ENCODE measurements around the gene ASB2.

Gene ASB2

DNA sequence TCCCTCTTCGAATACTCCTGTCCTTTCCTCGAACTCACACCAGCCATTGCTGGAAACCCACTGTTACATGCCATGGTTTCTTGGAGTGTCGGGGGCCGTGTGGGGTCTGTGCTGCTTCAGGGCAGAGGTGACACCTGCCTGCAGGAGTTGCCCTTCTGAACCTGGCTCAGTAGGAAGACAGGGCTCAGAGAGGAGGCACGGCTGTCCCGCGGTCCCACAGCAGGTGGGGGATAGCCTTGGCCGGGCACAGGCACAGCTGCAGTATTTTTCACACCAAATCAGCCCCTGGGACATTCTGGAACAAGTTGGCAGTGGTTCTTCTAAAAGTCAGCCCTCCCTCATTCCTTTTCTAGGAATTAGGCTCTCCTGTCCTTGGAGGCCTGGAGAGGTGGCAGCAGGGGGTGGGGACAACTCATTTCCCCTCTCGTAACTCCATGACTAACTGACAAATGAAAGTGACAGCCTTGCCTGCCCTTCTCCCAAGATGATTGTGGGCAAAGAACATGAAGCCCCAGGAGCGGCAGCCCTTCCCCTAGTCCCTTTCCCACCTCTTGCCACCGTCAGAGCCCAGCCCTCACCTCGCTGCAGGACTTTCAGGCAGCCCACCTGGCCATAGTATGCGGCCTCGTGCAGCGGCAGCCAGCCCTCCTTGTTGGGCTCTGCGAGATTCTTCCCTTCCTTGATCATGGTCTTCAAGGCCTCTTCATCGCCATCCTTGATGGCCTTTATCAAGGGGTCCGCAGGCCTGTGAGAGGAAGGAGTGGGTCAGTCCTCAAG lies 22.4 kb downstream of the ASB2 start:
- TF ChIP-seq, protein P1, sequence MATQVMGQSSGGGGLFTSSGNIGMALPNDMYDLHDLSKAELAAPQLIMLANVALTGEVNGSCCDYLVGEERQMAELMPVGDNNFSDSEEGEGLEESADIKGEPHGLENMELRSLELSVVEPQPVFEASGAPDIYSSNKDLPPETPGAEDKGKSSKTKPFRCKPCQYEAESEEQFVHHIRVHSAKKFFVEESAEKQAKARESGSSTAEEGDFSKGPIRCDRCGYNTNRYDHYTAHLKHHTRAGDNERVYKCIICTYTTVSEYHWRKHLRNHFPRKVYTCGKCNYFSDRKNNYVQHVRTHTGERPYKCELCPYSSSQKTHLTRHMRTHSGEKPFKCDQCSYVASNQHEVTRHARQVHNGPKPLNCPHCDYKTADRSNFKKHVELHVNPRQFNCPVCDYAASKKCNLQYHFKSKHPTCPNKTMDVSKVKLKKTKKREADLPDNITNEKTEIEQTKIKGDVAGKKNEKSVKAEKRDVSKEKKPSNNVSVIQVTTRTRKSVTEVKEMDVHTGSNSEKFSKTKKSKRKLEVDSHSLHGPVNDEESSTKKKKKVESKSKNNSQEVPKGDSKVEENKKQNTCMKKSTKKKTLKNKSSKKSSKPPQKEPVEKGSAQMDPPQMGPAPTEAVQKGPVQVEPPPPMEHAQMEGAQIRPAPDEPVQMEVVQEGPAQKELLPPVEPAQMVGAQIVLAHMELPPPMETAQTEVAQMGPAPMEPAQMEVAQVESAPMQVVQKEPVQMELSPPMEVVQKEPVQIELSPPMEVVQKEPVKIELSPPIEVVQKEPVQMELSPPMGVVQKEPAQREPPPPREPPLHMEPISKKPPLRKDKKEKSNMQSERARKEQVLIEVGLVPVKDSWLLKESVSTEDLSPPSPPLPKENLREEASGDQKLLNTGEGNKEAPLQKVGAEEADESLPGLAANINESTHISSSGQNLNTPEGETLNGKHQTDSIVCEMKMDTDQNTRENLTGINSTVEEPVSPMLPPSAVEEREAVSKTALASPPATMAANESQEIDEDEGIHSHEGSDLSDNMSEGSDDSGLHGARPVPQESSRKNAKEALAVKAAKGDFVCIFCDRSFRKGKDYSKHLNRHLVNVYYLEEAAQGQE (IDR thresholded peaks at IDR 0.05; ENCODE audit: insufficient read depth in 1 of 2, low read depth in 2 of 2, low read length in 2 of 2): no peak
- TF ChIP-seq SIN3A (IDR thresholded peaks at IDR 0.05; ENCODE audit: borderline replicate concordance, insufficient read depth, low read length): no peak

DNA sequence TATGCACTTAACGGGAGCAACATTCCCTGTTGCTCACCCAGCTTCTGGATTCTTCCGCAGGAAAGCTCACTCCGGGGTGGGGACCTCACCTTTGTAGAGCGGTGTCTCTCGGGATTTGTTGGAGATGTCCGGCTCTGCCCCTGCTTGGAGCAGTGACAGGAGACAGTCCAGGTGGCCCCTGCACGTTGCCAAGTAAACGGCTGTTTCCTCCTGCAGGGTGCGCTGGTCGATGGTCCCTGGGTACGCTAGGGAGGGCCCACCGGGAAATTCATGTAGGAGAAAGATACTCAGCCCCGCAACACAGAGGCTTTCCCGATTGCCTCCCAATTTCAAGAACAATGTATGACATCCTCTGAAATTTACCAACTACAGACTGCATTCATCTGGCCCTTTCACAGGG lies 23.1 kb downstream of the ASB2 start:
- TF ChIP-seq, protein P1 (IDR thresholded peaks at IDR 0.05; ENCODE audit: insufficient read depth in 1 of 2, low read depth in 2 of 2, low read length in 2 of 2): no peak
- TF ChIP-seq TAF1 (IDR thresholded peaks at IDR 0.05; ENCODE audit: borderline replicate concordance, insufficient read depth, low read length) (no peak), SIN3A (IDR thresholded peaks at IDR 0.05; ENCODE audit: borderline replicate concordance, insufficient read depth, low read length) (no peak), POLR2AphosphoS5 (IDR thresholded peaks at IDR 0.05; ENCODE audit: low read depth, low read length) (no peak), FOXP2 (optimal IDR thresholded peaks at IDR 0.05; ENCODE audit: borderline replicate concordance, extremely low read depth, extremely low read length, insufficient read depth) (no peak)

DNA sequence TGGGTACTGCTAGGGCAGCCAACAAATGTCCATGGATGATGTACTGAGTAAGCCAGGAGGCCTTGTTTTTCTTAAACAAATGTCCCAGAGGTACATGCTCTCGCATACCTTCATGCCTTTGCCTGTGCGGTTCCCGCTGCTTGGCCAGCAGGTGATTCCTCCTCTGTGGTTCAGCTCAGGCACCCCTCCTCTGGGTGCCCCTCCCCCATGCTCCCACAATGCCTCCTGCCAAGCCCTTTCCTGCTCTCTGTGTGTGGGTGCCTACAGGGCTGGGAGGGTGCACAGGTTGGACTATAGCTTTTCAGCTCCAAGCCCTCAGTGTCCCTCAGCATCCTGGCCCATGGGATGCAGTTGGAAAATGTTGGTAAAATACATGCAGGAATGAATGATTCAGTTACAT lies 23.5 kb downstream of the ASB2 start:
- TF ChIP-seq TAF1 (IDR thresholded peaks at IDR 0.05; ENCODE audit: borderline replicate concordance, insufficient read depth, low read length): no peak
- TF ChIP-seq, protein P1 (IDR thresholded peaks at IDR 0.05; ENCODE audit: insufficient read depth in 1 of 2, low read depth in 2 of 2, low read length in 2 of 2): no peak
- TF ChIP-seq POLR2AphosphoS5 (IDR thresholded peaks at IDR 0.05; ENCODE audit: low read depth, low read length): no peak
- no peak for TF ChIP-seq FOXP2 (optimal IDR thresholded peaks at IDR 0.05; ENCODE audit: borderline replicate concordance, extremely low read depth, extremely low read length, insufficient read depth)
- no peak for TF ChIP-seq SIN3A (IDR thresholded peaks at IDR 0.05; ENCODE audit: borderline replicate concordance, insufficient read depth, low read length)

DNA sequence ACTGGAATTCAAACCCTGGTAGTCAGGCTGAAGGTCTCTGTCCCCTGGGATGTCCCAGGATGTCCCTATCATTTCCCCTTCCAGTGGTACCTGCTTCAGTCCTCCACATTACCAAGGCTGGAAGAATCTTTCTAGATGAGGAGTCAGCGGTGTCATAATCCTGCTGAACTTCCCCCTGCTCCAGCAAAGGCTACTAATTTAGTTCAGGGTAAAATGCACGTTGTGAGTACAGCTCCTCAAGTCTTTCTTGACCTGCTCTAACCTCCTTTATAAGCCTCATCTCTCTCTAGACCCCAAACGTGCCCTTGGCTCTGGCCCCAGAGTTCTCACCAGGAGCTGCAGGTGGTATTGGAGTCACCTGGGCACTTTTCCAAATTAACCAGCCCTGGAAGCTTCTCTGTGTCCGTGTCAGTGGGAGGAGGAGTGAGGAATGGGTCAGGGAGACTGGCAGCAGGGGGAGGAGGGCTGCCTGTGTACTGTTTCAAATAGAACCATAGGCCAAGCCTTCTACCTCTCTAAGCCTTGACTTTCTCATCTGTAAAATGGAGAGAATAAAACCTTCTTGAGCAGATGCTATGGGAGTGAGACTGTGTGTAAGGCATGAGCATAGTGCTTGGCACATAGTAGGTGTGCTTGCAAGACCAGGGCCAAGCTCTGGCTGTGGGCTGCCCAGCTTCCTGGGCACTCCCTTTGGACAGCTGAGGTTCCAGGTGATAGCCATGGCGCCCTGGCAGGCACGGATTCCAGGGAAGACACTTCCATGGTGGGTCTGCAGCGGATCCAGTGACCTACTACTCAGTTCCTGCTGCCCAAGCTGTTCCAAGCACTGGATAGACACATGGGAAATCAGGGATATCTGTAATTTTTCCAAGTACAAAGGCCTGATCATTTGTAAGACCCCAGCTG lies 24.5 kb downstream of the ASB2 start:
- no peak for TF ChIP-seq TAF1 (IDR thresholded peaks at IDR 0.05; ENCODE audit: borderline replicate concordance, insufficient read depth, low read length)
- TF ChIP-seq, protein P1 (IDR thresholded peaks at IDR 0.05; ENCODE audit: insufficient read depth in 1 of 2, low read depth in 2 of 2, low read length in 2 of 2): no peak
- TF ChIP-seq FOXP2 (optimal IDR thresholded peaks at IDR 0.05; ENCODE audit: borderline replicate concordance, extremely low read depth, extremely low read length, insufficient read depth): no peak
- TF ChIP-seq POLR2AphosphoS5 (IDR thresholded peaks at IDR 0.05; ENCODE audit: low read depth, low read length): no peak
- no peak for TF ChIP-seq SIN3A (IDR thresholded peaks at IDR 0.05; ENCODE audit: borderline replicate concordance, insufficient read depth, low read length)

Data from PFSK-1 (cell line).